ENCODE measurements around the gene TRIM33. TPM values are rescaled to one million over a fixed set of nuclear protein-coding genes. Genes with fewer than 3 reads are reported as not detected.
A peak's percentile ranks its signal among the peaks of the same experiment; 100 is the strongest.
"Not testable (repeated sequence)": the region's sequence is repeated elsewhere in the genome, so short reads cannot be mapped to it uniquely, and the experiment has no call there.

The TRIM33 gene
- total and polyA plus RNA-seq, 5 donors from 2014 or later = 27.7 to 56.6 (median 32.3) TPM

DNA sequence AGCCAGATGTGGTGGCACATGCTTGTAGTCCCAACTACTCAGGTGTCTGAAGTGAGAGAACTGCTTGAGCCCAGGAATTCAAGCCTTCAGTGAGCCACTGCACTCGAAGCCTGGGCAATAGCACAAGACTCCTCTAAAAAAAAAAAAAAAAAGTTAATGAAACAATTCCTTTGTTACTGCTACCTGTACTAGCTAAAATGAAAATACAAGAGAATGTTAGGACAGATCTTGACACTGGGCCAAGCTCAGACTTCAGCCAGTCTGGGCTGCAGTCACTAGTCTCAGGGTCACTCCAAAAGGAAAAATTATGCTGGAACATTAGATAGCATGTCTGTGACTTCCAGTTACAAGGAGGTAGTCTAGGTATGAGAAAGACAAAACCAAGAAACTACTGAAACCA lies 56.5 kb downstream of the TRIM33 start:
- Histone ChIP-seq H3K36me3 (ENCODE audit: control insufficient read depth, insufficient read depth, low read length) (peaks cover 46% of the 10 kb centered on the region), H3K27ac (ENCODE audit: insufficient read depth, low read length, poor library complexity, severe bottlenecking) (no peak overlapping the region), H3K27me3 (ENCODE audit: control insufficient read depth, insufficient read depth, low read length) (no peaks in the 10 kb centered on the region), H3K9me3 (ENCODE audit: control insufficient read depth in 2 of 2, low read length in 2 of 2) (no peaks in the 10 kb centered on the region), H3K4me1 (ENCODE audit: control insufficient read depth, insufficient read depth, low read length, poor library complexity, severe bottlenecking) (no peaks in the 10 kb centered on the region), H3K4me3 (ENCODE audit: low read depth, low read length) (no peak overlapping the region)
- Mint-ChIP-seq H3K4me3 (no peak overlapping the region), H3K9me3 (no peaks in the 10 kb centered on the region), H3K36me3 (peaks cover 40% of the 10 kb centered on the region), H3K4me1 (peaks cover 6 to 19% (median 16%) of the 10 kb centered on the region in 4 donors), H3K27me3 (no peaks in the 10 kb centered on the region), H3K27ac (no peak overlapping the region)
- DNase-seq (no peak), ATAC-seq (ENCODE audit: low read depth in 2 of 2) (no peak)

DNA sequence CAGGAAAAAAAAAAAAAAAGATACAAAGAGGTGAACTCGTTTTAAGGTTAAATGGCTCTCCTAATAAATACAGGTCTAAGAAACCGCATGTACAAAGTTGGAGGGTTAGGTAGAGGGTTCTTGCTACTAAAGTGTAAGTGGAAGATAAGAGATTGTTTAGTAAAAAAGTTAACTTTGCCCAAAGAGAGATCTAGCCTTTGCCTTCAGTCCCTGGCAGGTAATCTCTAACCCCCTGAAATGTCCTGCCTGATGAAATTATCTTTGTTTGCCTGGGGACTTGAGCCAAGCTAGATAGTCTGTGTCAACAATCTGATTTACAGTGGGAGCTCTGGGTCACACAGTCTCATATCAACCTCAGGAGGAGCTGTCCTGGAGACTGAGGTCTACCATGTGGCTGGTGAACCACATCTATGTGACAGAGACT lies 57.6 kb downstream of the TRIM33 start:
- Histone ChIP-seq H3K36me3 (ENCODE audit: control insufficient read depth, insufficient read depth, low read length) (peaks cover 46% of the 10 kb centered on the region), H3K4me1 (ENCODE audit: control insufficient read depth, insufficient read depth, low read length, poor library complexity, severe bottlenecking) (no peaks in the 10 kb centered on the region), H3K9me3 (ENCODE audit: control insufficient read depth in 2 of 2, low read length in 2 of 2) (no peaks in the 10 kb centered on the region), H3K27ac (ENCODE audit: insufficient read depth, low read length, poor library complexity, severe bottlenecking) (no peak overlapping the region), H3K4me3 (ENCODE audit: low read depth, low read length) (no peak overlapping the region), H3K27me3 (ENCODE audit: control insufficient read depth, insufficient read depth, low read length) (no peaks in the 10 kb centered on the region)
- DNase-seq (no peak), ATAC-seq (ENCODE audit: low read depth in 2 of 2) (no peak)
- peak overlapping the region in 1 of 3 donors; percentile 65 for H3K27ac Mint-ChIP-seq
- H3K4me3 Mint-ChIP-seq = no peak overlapping the region
- H3K27me3 Mint-ChIP-seq = no peaks in the 10 kb centered on the region
- peaks cover 33% of the 10 kb centered on the region for H3K36me3 Mint-ChIP-seq
- H3K4me1 Mint-ChIP-seq = peaks cover 4 to 14% (median 10%) of the 10 kb centered on the region in 4 donors
- no peaks in the 10 kb centered on the region for H3K9me3 Mint-ChIP-seq

GRCh38 chr1:114448370-114449036 lies 62.5 kb downstream of the TRIM33 start:
- H3K27me3 Mint-ChIP-seq = no peaks in the 10 kb centered on the region
- Histone ChIP-seq H3K27me3 (ENCODE audit: control insufficient read depth, insufficient read depth, low read length) (no peaks in the 10 kb centered on the region), H3K4me1 (ENCODE audit: control insufficient read depth, insufficient read depth, low read length, poor library complexity, severe bottlenecking) (peaks cover 3% of the 10 kb centered on the region), H3K27ac (ENCODE audit: insufficient read depth, low read length, poor library complexity, severe bottlenecking) (no peak overlapping the region), H3K9me3 (ENCODE audit: control insufficient read depth in 2 of 2, low read length in 2 of 2) (no peaks in the 10 kb centered on the region), H3K36me3 (ENCODE audit: control insufficient read depth, insufficient read depth, low read length) (peaks cover 33% of the 10 kb centered on the region), H3K4me3 (ENCODE audit: low read depth, low read length) (no peak overlapping the region)
- peaks cover 28% of the 10 kb centered on the region for H3K36me3 Mint-ChIP-seq
- DNase-seq (no peak), ATAC-seq (ENCODE audit: low read depth in 2 of 2) (no peak)
- H3K27ac Mint-ChIP-seq = no peak overlapping the region
- peaks cover 6 to 14% (median 13%) of the 10 kb centered on the region in 4 donors for H3K4me1 Mint-ChIP-seq
- no peaks in the 10 kb centered on the region for H3K9me3 Mint-ChIP-seq
- no peak overlapping the region for H3K4me3 Mint-ChIP-seq

- Mint-ChIP-seq H3K9me3 (no peaks in the 10 kb centered on the region), H3K27ac (no peak overlapping the region), H3K36me3 (peaks cover 25% of the 10 kb centered on the region), H3K4me1 (peaks cover 6 to 10% (median 9%) of the 10 kb centered on the region in 4 donors), H3K4me3 (no peak overlapping the region), H3K27me3 (no peaks in the 10 kb centered on the region)
- ATAC-seq (ENCODE audit: low read depth in 2 of 2) (no peak), DNase-seq (peak in 1 of 3 donors; percentile 14)
- peaks cover 31% of the 10 kb centered on the region for H3K36me3 ChIP-seq (ENCODE audit: control insufficient read depth, insufficient read depth, low read length)
- no peaks in the 10 kb centered on the region for H3K27me3 ChIP-seq (ENCODE audit: control insufficient read depth, insufficient read depth, low read length)
- peaks cover 3% of the 10 kb centered on the region for H3K4me1 ChIP-seq (ENCODE audit: control insufficient read depth, insufficient read depth, low read length, poor library complexity, severe bottlenecking)
- H3K4me3 ChIP-seq (ENCODE audit: low read depth, low read length) = no peak overlapping the region
- no peaks in the 10 kb centered on the region for H3K9me3 ChIP-seq (ENCODE audit: control insufficient read depth in 2 of 2, low read length in 2 of 2)
- no peak overlapping the region for H3K27ac ChIP-seq (ENCODE audit: insufficient read depth, low read length, poor library complexity, severe bottlenecking)
These were observed 64.8 kb downstream of the TRIM33 start for GRCh38 chr1:114446198-114446597.

DNA sequence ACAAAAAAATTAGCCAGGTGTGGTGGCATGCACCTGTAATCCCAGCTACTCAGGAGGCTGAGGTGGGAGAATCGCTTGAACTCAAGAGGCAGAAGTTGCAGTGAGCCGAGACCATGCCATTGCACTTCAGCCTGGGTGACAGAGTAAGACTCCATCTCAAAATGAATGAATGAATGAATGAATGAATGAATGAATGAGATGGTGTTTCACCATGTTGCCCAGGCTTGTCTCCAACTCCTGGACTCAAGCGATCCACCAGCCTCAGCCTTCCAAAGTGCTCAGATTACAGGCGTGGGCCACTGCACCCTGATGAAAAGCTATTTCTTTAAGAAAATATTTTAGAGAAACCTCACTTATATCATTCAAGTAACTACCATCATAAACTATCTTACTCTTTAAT lies 67.8 kb downstream of the TRIM33 start:
- not testable (repeated sequence) for H3K27ac ChIP-seq (ENCODE audit: insufficient read depth, low read length, poor library complexity, severe bottlenecking); H3K4me3 ChIP-seq (ENCODE audit: low read depth, low read length); H3K4me1 ChIP-seq (ENCODE audit: control insufficient read depth, insufficient read depth, low read length, poor library complexity, severe bottlenecking); H3K27me3 Mint-ChIP-seq; H3K4me3 Mint-ChIP-seq; DNase-seq; H3K9me3 Mint-ChIP-seq; H3K9me3 ChIP-seq (ENCODE audit: control insufficient read depth in 2 of 2, low read length in 2 of 2); H3K27me3 ChIP-seq (ENCODE audit: control insufficient read depth, insufficient read depth, low read length); ATAC-seq (ENCODE audit: low read depth in 2 of 2); H3K27ac Mint-ChIP-seq
- H3K36me3 ChIP-seq (ENCODE audit: control insufficient read depth, insufficient read depth, low read length) = peaks cover 22% of the 10 kb centered on the region
- Mint-ChIP-seq H3K4me1 (peaks cover 13 to 25% (median 18%) of the 10 kb centered on the region in 4 donors), H3K36me3 (peaks cover 43% of the 10 kb centered on the region)

- no peak overlapping the region for H3K27ac Mint-ChIP-seq
- Histone ChIP-seq H3K27ac (ENCODE audit: insufficient read depth, low read length, poor library complexity, severe bottlenecking) (no peak overlapping the region), H3K27me3 (ENCODE audit: control insufficient read depth, insufficient read depth, low read length) (no peaks in the 10 kb centered on the region), H3K36me3 (ENCODE audit: control insufficient read depth, insufficient read depth, low read length) (peaks cover 22% of the 10 kb centered on the region), H3K4me3 (ENCODE audit: low read depth, low read length) (no peak overlapping the region), H3K4me1 (ENCODE audit: control insufficient read depth, insufficient read depth, low read length, poor library complexity, severe bottlenecking) (peaks cover 3% of the 10 kb centered on the region), H3K9me3 (ENCODE audit: control insufficient read depth in 2 of 2, low read length in 2 of 2) (no peaks in the 10 kb centered on the region)
- no peak overlapping the region for H3K4me3 Mint-ChIP-seq
- peaks cover 13 to 25% (median 19%) of the 10 kb centered on the region in 4 donors for H3K4me1 Mint-ChIP-seq
- DNase-seq (no peak), ATAC-seq (ENCODE audit: low read depth in 2 of 2) (no peak)
- H3K9me3 Mint-ChIP-seq = no peaks in the 10 kb centered on the region
- H3K36me3 Mint-ChIP-seq = peaks cover 43% of the 10 kb centered on the region
- no peaks in the 10 kb centered on the region for H3K27me3 Mint-ChIP-seq
These were observed 69.7 kb downstream of the TRIM33 start for GRCh38 chr1:114441332-114441731.

DNA sequence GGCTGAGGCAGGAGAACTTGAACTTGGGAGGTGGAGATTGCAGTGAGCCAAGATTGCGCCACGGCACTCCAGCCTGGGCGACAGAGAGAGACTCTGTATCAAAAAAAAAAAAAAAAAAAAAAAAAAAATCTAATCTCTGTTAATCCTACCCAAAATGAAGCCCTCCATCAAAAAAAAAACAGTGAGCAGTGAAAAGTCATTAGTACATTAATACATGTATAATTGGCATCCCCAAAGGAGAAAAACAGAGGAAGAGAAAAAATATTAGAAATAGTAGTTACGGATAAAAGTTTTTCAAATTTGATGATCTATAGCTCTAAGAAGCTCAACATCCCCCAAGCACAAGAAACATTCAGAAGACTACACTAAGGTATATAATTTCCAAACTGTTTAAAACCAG lies 71.6 kb downstream of the TRIM33 start:
- Mint-ChIP-seq H3K4me3 (no peak overlapping the region), H3K36me3 (peaks cover 37% of the 10 kb centered on the region), H3K9me3 (no peaks in the 10 kb centered on the region), H3K27ac (no peak overlapping the region), H3K4me1 (peaks cover 12 to 29% (median 20%) of the 10 kb centered on the region in 4 donors), H3K27me3 (no peaks in the 10 kb centered on the region)
- no peak overlapping the region for H3K27ac ChIP-seq (ENCODE audit: insufficient read depth, low read length, poor library complexity, severe bottlenecking)
- ATAC-seq (ENCODE audit: low read depth in 2 of 2) (no peak), DNase-seq (no peak)
- H3K4me3 ChIP-seq (ENCODE audit: low read depth, low read length) = no peak overlapping the region
- H3K9me3 ChIP-seq (ENCODE audit: control insufficient read depth in 2 of 2, low read length in 2 of 2) = no peaks in the 10 kb centered on the region
- peaks cover 17% of the 10 kb centered on the region for H3K36me3 ChIP-seq (ENCODE audit: control insufficient read depth, insufficient read depth, low read length)
- no peaks in the 10 kb centered on the region for H3K4me1 ChIP-seq (ENCODE audit: control insufficient read depth, insufficient read depth, low read length, poor library complexity, severe bottlenecking)
- no peaks in the 10 kb centered on the region for H3K27me3 ChIP-seq (ENCODE audit: control insufficient read depth, insufficient read depth, low read length)

GRCh38 chr1:114437812-114438211 lies 73.2 kb downstream of the TRIM33 start:
- peaks cover 18 to 26% (median 21%) of the 10 kb centered on the region in 4 donors for H3K4me1 Mint-ChIP-seq
- H3K4me3 ChIP-seq (ENCODE audit: low read depth, low read length) = no peak overlapping the region
- DNase-seq (no peak), ATAC-seq (ENCODE audit: low read depth in 2 of 2) (no peak)
- H3K4me1 ChIP-seq (ENCODE audit: control insufficient read depth, insufficient read depth, low read length, poor library complexity, severe bottlenecking) = no peaks in the 10 kb centered on the region
- no peak overlapping the region for H3K4me3 Mint-ChIP-seq
- peaks cover 31% of the 10 kb centered on the region for H3K36me3 Mint-ChIP-seq
- peaks cover 16% of the 10 kb centered on the region for H3K36me3 ChIP-seq (ENCODE audit: control insufficient read depth, insufficient read depth, low read length)
- no peaks in the 10 kb centered on the region for H3K27me3 ChIP-seq (ENCODE audit: control insufficient read depth, insufficient read depth, low read length)
- H3K9me3 Mint-ChIP-seq = no peaks in the 10 kb centered on the region
- no peak overlapping the region for H3K27ac Mint-ChIP-seq
- no peak overlapping the region for H3K27ac ChIP-seq (ENCODE audit: insufficient read depth, low read length, poor library complexity, severe bottlenecking)
- no peaks in the 10 kb centered on the region for H3K9me3 ChIP-seq (ENCODE audit: control insufficient read depth in 2 of 2, low read length in 2 of 2)
- H3K27me3 Mint-ChIP-seq = no peaks in the 10 kb centered on the region

Measured in CD4-positive, CD25-positive, alpha-beta regulatory T cell (primary cell).